GM12878 (cell line): ENCODE measurements around the gene RNF223. TPM values are rescaled to one million over a fixed set of nuclear protein-coding genes. Genes with fewer than 3 reads are reported as not detected.

Source experiments
- ATAC-seq: fragments of 200-7000 bp; cut with Tn5 transposase; 3 replicates; pipeline ENCODE4 v1.9.1; 2020; ENCODE audit warnings: mild to moderate bottlenecking, moderate library complexity
- BruUV-seq: library from RNA; stranded (reverse); fragments of 400-500 nt; replicated peaks from 2 replicates; lab custom pipeline; 2021; lab: Mats Ljungman, UMichigan
- CTCF ChIA-PET: fragments of 300-600 bp; sonication (Branson Sonifier 250); formaldehyde crosslinking; extraction: SDS; loops from one replicate; lab custom pipeline; 2021; ENCODE audit warnings: inconsistent platforms; lab: Yijun Ruan, JAX
- POLR2A ChIA-PET: fragments of 350-600 bp; formaldehyde crosslinking; extraction: SDS; loops from one replicate; lab custom pipeline; 2021; ENCODE audit warnings: inconsistent platforms; lab: Charles Lee
- RAD21 ChIA-PET: fragments of 300-600 bp; sonication (Branson Sonifier 250); formaldehyde crosslinking; loops from one replicate; lab custom pipeline; 2023; ENCODE audit warnings: antibody characterized with exemption; ENCODE audit not compliant: unreplicated experiment; lab: Charles Lee
- SMC1A ChIA-PET: fragments of 300-600 bp; sonication (Branson Sonifier 250); formaldehyde crosslinking; loops from one replicate; lab custom pipeline; 2023; ENCODE audit not compliant: unreplicated experiment, uncharacterized antibody; lab: Charles Lee
- DNase-seq: peaks from one replicate; pipeline ENCODE4 v3.0.0-alpha.2; 2011; ENCODE audit warnings: low read depth, low spot score
- FAIRE-seq: peaks from 3 replicates; lab custom pipeline; 2011; peaks lifted over from hg19 to GRCh38; lab: Jason Lieb, UNC
- H2AFZ ChIP-seq: 2 replicates; pipeline ENCODE4 v1.6.0; 2011; ENCODE audit warnings: low read depth, low read length, control low read depth; ENCODE audit not compliant: control insufficient read depth
- H3K27ac ChIP-seq: 2 replicates; pipeline ENCODE4 v1.5.1; 2011; ENCODE audit warnings: control low read depth; ENCODE audit not compliant: control insufficient read depth, insufficient read depth
- H3K27me3 ChIP-seq, 2 experiments: replicated peaks in 1 of 2; 2 replicates each; pipeline versions ENCODE4 v1.6.0 to v1.6.1; 2011; ENCODE audit warnings: low read length in 1 of 2; ENCODE audit not compliant: control insufficient read depth in 2 of 2, insufficient read depth in 2 of 2
- H3K36me3 ChIP-seq, 2 experiments: 2 replicates each; pipeline ENCODE4 v1.5.1; 2011; ENCODE audit warnings: low read length in 1 of 2; ENCODE audit not compliant: control insufficient read depth in 2 of 2, insufficient read depth in 2 of 2
- H3K4me1 ChIP-seq: 2 replicates; pipeline ENCODE4 v1.6.1; 2011; ENCODE audit warnings: mild to moderate bottlenecking, low read length, moderate library complexity, mixed read lengths; ENCODE audit not compliant: control insufficient read depth, insufficient read depth
- H3K4me2 ChIP-seq: 2 replicates; pipeline ENCODE4 v1.6.0; 2011; ENCODE audit warnings: control low read depth; ENCODE audit not compliant: control insufficient read depth, insufficient read depth
- H3K4me3 ChIP-seq: fragments of 200-600 bp; sonication (generic); 2 replicates; pipeline ENCODE4 v1.5.1; 2016
- H3K79me2 ChIP-seq: 2 replicates; pipeline ENCODE4 v1.6.0; 2011; ENCODE audit warnings: low read length; ENCODE audit not compliant: control insufficient read depth, insufficient read depth
- H3K9ac ChIP-seq: 2 replicates; pipeline ENCODE4 v1.8.0; 2011; ENCODE audit warnings: low read length, control low read depth, mixed read lengths; ENCODE audit not compliant: control insufficient read depth, insufficient read depth
- H3K9me3 ChIP-seq: replicated peaks from 3 replicates; pipeline ENCODE4 v1.5.1; 2011; ENCODE audit warnings: mild to moderate bottlenecking, low read length; ENCODE audit not compliant: control insufficient read depth, insufficient read depth
- H4K20me1 ChIP-seq: 2 replicates; pipeline ENCODE4 v1.6.0; 2011; ENCODE audit not compliant: control insufficient read depth, insufficient read depth
- BCL11A ChIP-seq: IDR thresholded peaks from 2 replicates; pipeline ENCODE4 v1.6.1; 2011; ENCODE audit warnings: low read depth, low read length
- BRCA1 ChIP-seq: IDR thresholded peaks from 2 replicates; pipeline ENCODE4 v1.6.1; 2011; ENCODE audit warnings: low read depth, low read length, improper control_type of control experiment
- IKZF2 ChIP-seq, 2 experiments: fragments of 450-650 bp; IDR thresholded peaks; 2 replicates each; pipeline ENCODE4 v1.6.1; 2017; ENCODE audit warnings: mild to moderate bottlenecking in 2 of 2, moderate library complexity in 2 of 2
- JUNB ChIP-seq: IDR thresholded peaks from 2 replicates; pipeline ENCODE4 v1.6.1; 2016; ENCODE audit warnings: antibody characterized with exemption, mild to moderate bottlenecking
- MEF2B ChIP-seq: fragments of 450-650 bp; IDR thresholded peaks from 2 replicates; pipeline ENCODE4 v1.6.1; 2018; ENCODE audit warnings: mild to moderate bottlenecking, moderate library complexity; ENCODE audit not compliant: partially characterized antibody, poor library complexity, severe bottlenecking
- MYB ChIP-seq: fragments of 150-350 bp; IDR thresholded peaks from 2 replicates; pipeline ENCODE4 v1.6.1; 2014; ENCODE audit warnings: mild to moderate bottlenecking, low read depth, low read length, borderline replicate concordance
- NR2C1 ChIP-seq: fragments of 450-650 bp; IDR thresholded peaks from 2 replicates; pipeline ENCODE4 v1.6.1; 2017; ENCODE audit warnings: antibody characterized with exemption, mild to moderate bottlenecking, moderate library complexity
- RAD21 ChIP-seq: IDR thresholded peaks from 2 replicates; pipeline ENCODE4 v1.6.1; 2011; ENCODE audit warnings: mild to moderate bottlenecking, low read depth, low read length, moderate library complexity; ENCODE audit not compliant: insufficient read depth
- SP1 ChIP-seq: IDR thresholded peaks from one replicate; pipeline ENCODE4 v1.6.1; 2011; ENCODE audit warnings: low read depth, low read length
- SREBF2 ChIP-seq: IDR thresholded peaks from 2 replicates; pipeline ENCODE4 v1.6.1; 2012; ENCODE audit warnings: mild to moderate bottlenecking, low read length
- SUPT20H ChIP-seq: IDR thresholded peaks from 2 replicates; pipeline ENCODE4 v1.6.1; 2011; ENCODE audit warnings: low read depth, mild to moderate bottlenecking, low read length, moderate library complexity, borderline replicate concordance; ENCODE audit not compliant: control insufficient read depth
- ZNF207 ChIP-seq: fragments of 450-650 bp; IDR thresholded peaks from 2 replicates; pipeline ENCODE4 v1.6.1; 2014; ENCODE audit warnings: antibody characterized with exemption, mild to moderate bottlenecking, borderline replicate concordance
- ZZZ3 ChIP-seq: IDR thresholded peaks from 2 replicates; pipeline ENCODE4 v1.6.1; 2011; ENCODE audit warnings: low read depth; ENCODE audit not compliant: control insufficient read depth, insufficient read length
- WGBS: methylation state at CpG from one replicate; pipeline ENCODE4 v1.1.6; 2016; ENCODE audit warnings: low lambda C conversion rate; ENCODE audit not compliant: insufficient replicate concordance, insufficient coverage; ENCODE audit errors: missing lambda C conversion rate; 5-methylcytosine and 5-hydroxymethylcytosine counted together
- in situ Hi-C: fragments of 300-500 bp; cut with MboI; formaldehyde crosslinking; loops from 9 replicates; pipeline ENCODE4 v1.14.3; 2018; ENCODE audit warnings: mixed read lengths
- intact Hi-C: fragments of 100-400 bp; cut with micrococcal nuclease; formaldehyde crosslinking; loops from one replicate; pipeline ENCODE4 v1.14.2; 2022; ENCODE audit not compliant: unreplicated experiment
- polyA plus RNA-seq, 11 experiments: library from polyadenylated mRNA; depleted of rRNA in 4 of 11; unstranded in 6 of 11; stranded (reverse) in 5 of 11; fragments of >200 nt; fragmentation: Nextera tagmentation in 4 of 11; fragmentation: Illumina TruSeq in 1 of 11; extraction: Ambion mirVana in 4 of 11; extraction: Trizol in 1 of 11; gene quantifications; 1 replicate in 1 of 11; 2 replicates in 10 of 11; pipeline versions ENCODE4 v1.2.1 to v1.2.3, GENCODE V29; 2011 to 2016; ENCODE audit warnings: inconsistent platforms in 2 of 11, missing spikeins in 2 of 11, low read depth in 1 of 11
- total RNA-seq, 4 experiments: library from RNA; depleted of rRNA in 3 of 4; stranded (reverse); fragments of >200 nt in 3 of 4; fragmentation: Illumina TruSeq in 1 of 4; extraction: Trizol in 1 of 4; gene quantifications; 2 replicates each; pipeline versions ENCODE4 v1.2.1 to v1.2.3, GENCODE V29; 2013 to 2021
- TF ChIP-seq, protein P1 (sequence below): fragments of 450-650 bp; IDR thresholded peaks from 2 replicates; pipeline ENCODE4 v1.6.1; 2017; ENCODE audit warnings: antibody characterized with exemption, mild to moderate bottlenecking, moderate library complexity

Gene RNF223
- total and polyA plus RNA-seq, 10 of the 15 experiments (the other 5 are each of a cell fraction or from before 2014, with no cell fraction given) = 0.06 TPM; not detected in 9

DNA sequence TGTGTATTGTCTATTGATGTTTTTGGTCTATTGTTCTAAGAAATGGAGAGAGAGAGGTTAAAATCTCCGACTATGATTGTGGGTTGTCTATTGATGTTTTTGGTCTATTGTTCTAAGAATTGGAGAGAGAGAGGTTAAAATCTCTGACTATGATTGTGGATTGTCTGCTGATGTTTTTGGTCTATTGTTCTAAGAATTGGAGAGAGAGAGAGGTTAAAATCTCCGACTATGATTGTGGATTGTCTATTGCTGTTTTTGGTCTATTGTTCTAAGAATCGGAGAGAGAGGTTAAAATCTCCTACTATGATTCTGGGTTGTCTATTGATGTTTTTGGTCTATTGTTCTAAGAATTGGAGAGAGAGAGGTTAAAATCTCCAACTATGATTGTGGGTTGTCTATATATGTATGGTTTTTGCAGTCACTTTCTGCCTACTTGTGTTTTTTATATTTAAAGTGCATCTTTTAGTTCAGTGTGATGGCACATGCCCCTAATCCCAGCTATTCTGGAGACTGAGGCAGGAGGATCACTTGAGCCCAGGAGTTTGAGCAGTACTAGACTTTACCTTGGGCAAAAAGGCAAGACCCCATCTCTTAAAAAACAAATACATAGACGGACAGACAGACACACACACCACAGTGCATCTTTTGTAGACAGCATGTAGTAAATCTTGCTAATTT, 25.5 kb upstream of the RNF223 start:
- H3K27me3 ChIP-seq = no peaks in the 10 kb centered on the region
- DNase-seq = no peak
- no peak overlapping the region for H3K9ac ChIP-seq
- no peaks in the 10 kb centered on the region for H3K4me1 ChIP-seq
- in situ Hi-C loops (loop anchor here (5.0 kb wide), 1 partner anchor 47 kb away; no protein-coding TSS in a partner anchor), intact Hi-C loops (no loop called here)
- H2AFZ ChIP-seq = no peak overlapping the region
- H3K4me2 ChIP-seq = no peak overlapping the region
- ChIA-PET SMC1A (no interaction called here), CTCF (no interaction called here), POLR2A (no interaction called here), RAD21 (no interaction called here)
- no peaks in the 10 kb centered on the region for H4K20me1 ChIP-seq
- FAIRE-seq = no peak
- BruUV-seq = no TSS peak
- TF ChIP-seq NR2C1 = no peak
- no peak for TF ChIP-seq SP1
- TF ChIP-seq BCL11A = no peak
- TF ChIP-seq BRCA1 = no peak
- no peak for TF ChIP-seq ZZZ3
- no peak for TF ChIP-seq ZNF207
- no peak for TF ChIP-seq JUNB
- no peak for TF ChIP-seq MEF2B
- TF ChIP-seq RAD21 = no peak
- no peak for TF ChIP-seq IKZF2 (IDR thresholded peaks at IDR 0.05)
- no peak for TF ChIP-seq SUPT20H
- TF ChIP-seq, protein P1, sequence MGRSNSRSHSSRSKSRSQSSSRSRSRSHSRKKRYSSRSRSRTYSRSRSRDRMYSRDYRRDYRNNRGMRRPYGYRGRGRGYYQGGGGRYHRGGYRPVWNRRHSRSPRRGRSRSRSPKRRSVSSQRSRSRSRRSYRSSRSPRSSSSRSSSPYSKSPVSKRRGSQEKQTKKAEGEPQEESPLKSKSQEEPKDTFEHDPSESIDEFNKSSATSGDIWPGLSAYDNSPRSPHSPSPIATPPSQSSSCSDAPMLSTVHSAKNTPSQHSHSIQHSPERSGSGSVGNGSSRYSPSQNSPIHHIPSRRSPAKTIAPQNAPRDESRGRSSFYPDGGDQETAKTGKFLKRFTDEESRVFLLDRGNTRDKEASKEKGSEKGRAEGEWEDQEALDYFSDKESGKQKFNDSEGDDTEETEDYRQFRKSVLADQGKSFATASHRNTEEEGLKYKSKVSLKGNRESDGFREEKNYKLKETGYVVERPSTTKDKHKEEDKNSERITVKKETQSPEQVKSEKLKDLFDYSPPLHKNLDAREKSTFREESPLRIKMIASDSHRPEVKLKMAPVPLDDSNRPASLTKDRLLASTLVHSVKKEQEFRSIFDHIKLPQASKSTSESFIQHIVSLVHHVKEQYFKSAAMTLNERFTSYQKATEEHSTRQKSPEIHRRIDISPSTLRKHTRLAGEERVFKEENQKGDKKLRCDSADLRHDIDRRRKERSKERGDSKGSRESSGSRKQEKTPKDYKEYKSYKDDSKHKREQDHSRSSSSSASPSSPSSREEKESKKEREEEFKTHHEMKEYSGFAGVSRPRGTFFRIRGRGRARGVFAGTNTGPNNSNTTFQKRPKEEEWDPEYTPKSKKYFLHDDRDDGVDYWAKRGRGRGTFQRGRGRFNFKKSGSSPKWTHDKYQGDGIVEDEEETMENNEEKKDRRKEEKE = no peak
- no peak for TF ChIP-seq SREBF2
- TF ChIP-seq MYB = no peak
- ATAC-seq = no peak
- WGBS = 75% methylated on average over 4 of the region's 4 CpGs
- H3K9me3 ChIP-seq = peaks cover 3% of the 10 kb centered on the region; the same call in 1 of the 3 replicates
- no peak overlapping the region for H3K27ac ChIP-seq
- no peaks in the 10 kb centered on the region for H3K79me2 ChIP-seq
- H3K4me3 ChIP-seq = no peak overlapping the region
- no peaks in the 10 kb centered on the region; a peak in 1 of 4 replicates for H3K36me3 ChIP-seq
